IMR-90 (cell line): Measurements from ENCODE around the gene SLCO3A1. TPM values are rescaled to one million over a fixed set of nuclear protein-coding genes. Genes with fewer than 3 reads are reported as not detected.

Experiments
- ATAC-seq: fragments of 200-7000 bp; cut with Tn5 transposase; 2 replicates; pipeline ENCODE4 v1.9.1; 2020; ENCODE audit warnings: low read depth, mild to moderate bottlenecking, moderate library complexity
- BruUV-seq: library from RNA; stranded (reverse); fragments of 400-500 nt; replicated peaks from 2 replicates; lab custom pipeline; 2021; lab: Mats Ljungman, UMichigan
- CTCF ChIA-PET: fragments of 300-600 bp; formaldehyde crosslinking; extraction: SDS; loops from one replicate; lab custom pipeline; 2021; ENCODE audit warnings: antibody characterized with exemption; lab: Yijun Ruan, JAX
- POLR2A ChIA-PET: fragments of 300-600 bp; sonication (Branson Sonifier 250); formaldehyde crosslinking; loops from one replicate; lab custom pipeline; 2022; ENCODE audit warnings: antibody characterized with exemption; ENCODE audit not compliant: unreplicated experiment; lab: Charles Lee
- DNase-seq: peaks from one replicate; pipeline ENCODE4 v3.0.0; 2013
- H2AFZ ChIP-seq: replicated peaks from 2 replicates; pipeline ENCODE3; 2013; ENCODE audit warnings: low read length, mild to moderate bottlenecking; ENCODE audit not compliant: poor library complexity
- H2AK5ac ChIP-seq: 2 replicates; pipeline ENCODE4 v1.6.1; 2013; ENCODE audit warnings: low read depth, low read length, inconsistent platforms
- H2AK9ac ChIP-seq: replicated peaks from 2 replicates; pipeline ENCODE3; 2013; ENCODE audit warnings: mild to moderate bottlenecking, low read depth, low read length, moderate library complexity; ENCODE audit not compliant: poor library complexity
- H2BK120ac ChIP-seq: 2 replicates; pipeline ENCODE4 v1.6.1; 2013; ENCODE audit warnings: low read depth, low read length, inconsistent platforms
- H2BK15ac ChIP-seq: 3 replicates; pipeline ENCODE4 v1.6.1; 2013; ENCODE audit warnings: low read depth, low read length, inconsistent platforms
- H2BK20ac ChIP-seq: 2 replicates; pipeline ENCODE4 v1.6.1; 2013; ENCODE audit warnings: low read depth, mild to moderate bottlenecking, inconsistent platforms, low read length, moderate library complexity
- H2BK5ac ChIP-seq: 2 replicates; pipeline ENCODE4 v1.6.1; 2013; ENCODE audit warnings: mild to moderate bottlenecking, low read depth, low read length, inconsistent platforms; ENCODE audit not compliant: poor library complexity, severe bottlenecking
- H3K14ac ChIP-seq: replicated peaks from 2 replicates; pipeline ENCODE4 v1.6.1; 2013; ENCODE audit warnings: low read depth, low read length, inconsistent platforms
- H3K18ac ChIP-seq: 2 replicates; pipeline ENCODE4 v1.6.1; 2013; ENCODE audit warnings: low read depth, low read length, control low read depth
- H3K23ac ChIP-seq: 2 replicates; pipeline ENCODE4 v1.6.1; 2013; ENCODE audit warnings: low read depth, low read length, inconsistent platforms
- H3K27ac ChIP-seq: 2 replicates; pipeline ENCODE4 v1.5.1; 2013; ENCODE audit warnings: mild to moderate bottlenecking, control low read depth, low read length; ENCODE audit not compliant: insufficient read depth
- H3K27me3 ChIP-seq: 2 replicates; pipeline ENCODE4 v1.6.1; 2013; ENCODE audit warnings: low read length; ENCODE audit not compliant: control insufficient read depth, insufficient read depth
- H3K36me3 ChIP-seq: 2 replicates; pipeline ENCODE4 v1.6.1; 2013; ENCODE audit warnings: low read length, mixed read lengths; ENCODE audit not compliant: control insufficient read depth, insufficient read depth
- H3K4ac ChIP-seq: 2 replicates; pipeline ENCODE4 v1.6.1; 2013; ENCODE audit warnings: low read depth, low read length, inconsistent platforms
- H3K4me1 ChIP-seq: 2 replicates; pipeline ENCODE4 v1.6.1; 2013; ENCODE audit warnings: low read length, mixed read lengths; ENCODE audit not compliant: control insufficient read depth, insufficient read depth
- H3K4me2 ChIP-seq: 2 replicates; pipeline ENCODE4 v1.6.1; 2013; ENCODE audit warnings: low read depth, mild to moderate bottlenecking, control low read depth, low read length, moderate library complexity
- H3K4me3 ChIP-seq: 2 replicates; pipeline ENCODE4 v1.5.1; 2013; ENCODE audit warnings: low read depth, mild to moderate bottlenecking, control low read depth, low read length, moderate library complexity; ENCODE audit not compliant: insufficient read depth
- H3K56ac ChIP-seq: 2 replicates; pipeline ENCODE4 v1.6.1; 2013; ENCODE audit warnings: low read length, inconsistent platforms; ENCODE audit not compliant: insufficient read depth; ENCODE audit errors: extremely low read depth
- H3K79me1 ChIP-seq, 2 experiments: 2 replicates each; pipeline ENCODE4 v1.6.1; 2013; ENCODE audit warnings: low read length in 2 of 2, inconsistent platforms in 1 of 2, low read depth in 1 of 2
- H3K9ac ChIP-seq: 2 replicates; pipeline ENCODE4 v1.6.1; 2013; ENCODE audit warnings: low read depth, low read length, control low read depth
- H3K9me1 ChIP-seq: 2 replicates; pipeline ENCODE4 v1.6.1; 2013; ENCODE audit warnings: low read length, inconsistent platforms; ENCODE audit not compliant: insufficient read depth
- H3K9me3 ChIP-seq: 2 replicates; pipeline ENCODE4 v1.6.1; 2013; ENCODE audit warnings: low read length; ENCODE audit not compliant: control insufficient read depth, insufficient read depth
- H4K20me1 ChIP-seq: 2 replicates; pipeline ENCODE4 v1.6.1; 2013; ENCODE audit warnings: low read length, inconsistent platforms; ENCODE audit not compliant: insufficient read depth
- H4K5ac ChIP-seq: 2 replicates; pipeline ENCODE4 v1.6.1; 2013; ENCODE audit warnings: mild to moderate bottlenecking, low read depth, low read length, control low read depth
- H4K8ac ChIP-seq, 2 experiments: 2 replicates each; pipeline ENCODE4 v1.6.1; 2013; ENCODE audit warnings: low read depth in 2 of 2, low read length in 2 of 2, control low read depth in 1 of 2, inconsistent platforms in 1 of 2
- H4K91ac ChIP-seq: 2 replicates; pipeline ENCODE4 v1.6.1; 2013; ENCODE audit warnings: low read depth, low read length, inconsistent platforms; ENCODE audit not compliant: insufficient read depth
- BHLHE40 ChIP-seq: fragments of 150-350 bp; IDR thresholded peaks from 2 replicates; pipeline ENCODE4 v1.6.1; 2016; ENCODE audit warnings: mild to moderate bottlenecking, low read depth, low read length
- CHD1 ChIP-seq: IDR thresholded peaks from 2 replicates; pipeline ENCODE4 v1.6.1; 2012; ENCODE audit warnings: low read depth, low read length, improper control_type of control experiment
- MAFK ChIP-seq: IDR thresholded peaks from 2 replicates; pipeline ENCODE4 v1.6.1; 2012; ENCODE audit warnings: low read depth, low read length, improper control_type of control experiment
- MAZ ChIP-seq: IDR thresholded peaks from 2 replicates; pipeline ENCODE4 v1.6.1; 2012; ENCODE audit warnings: low read depth, mild to moderate bottlenecking, low read length, improper control_type of control experiment, moderate library complexity, borderline replicate concordance
- MXI1 ChIP-seq: IDR thresholded peaks from 2 replicates; pipeline ENCODE4 v1.6.1; 2012; ENCODE audit warnings: low read depth, mild to moderate bottlenecking, low read length, moderate library complexity, borderline replicate concordance
- POLR2A ChIP-seq: IDR thresholded peaks from 2 replicates; pipeline ENCODE4 v1.6.1; 2012; ENCODE audit warnings: mild to moderate bottlenecking, low read depth, low read length
- RCOR1 ChIP-seq: IDR thresholded peaks from 2 replicates; pipeline ENCODE4 v1.6.1; 2012; ENCODE audit warnings: mild to moderate bottlenecking, low read length, improper control_type of control experiment; ENCODE audit not compliant: insufficient replicate concordance
- WGBS, 2 experiments: methylation state at CpG; one replicate each; pipeline versions ENCODE4 v1.1.5 to v1.1.7; 2013; ENCODE audit warnings: missing lambda C conversion rate in 2 of 2; ENCODE audit not compliant: insufficient read length in 1 of 2; ENCODE audit errors: extremely low coverage in 2 of 2; 5-methylcytosine and 5-hydroxymethylcytosine counted together
- dilution Hi-C: fragments of 300-500 bp; cut with HindIII; formaldehyde crosslinking; loops from one replicate; pipeline ENCODE4 v1.14.3; 2018; ENCODE audit warnings: low sequenced_read_pairs; ENCODE audit not compliant: unreplicated experiment
- in situ Hi-C: fragments of 300-500 bp; cut with MboI; formaldehyde crosslinking; loops from 3 replicates; pipeline ENCODE4 v1.14.3; 2019; ENCODE audit warnings: low sequenced_read_pairs, inconsistent platforms, mixed read lengths
- intact Hi-C: fragments of 100-400 bp; cut with micrococcal nuclease; formaldehyde crosslinking; loops from 2 replicates; pipeline ENCODE4 v1.10.0; 2022
- polyA plus RNA-seq, 3 experiments: library from polyadenylated mRNA; depleted of rRNA; stranded (reverse); fragments of >200 nt; gene quantifications; 2 replicates each; pipeline ENCODE4 v1.2.3, GENCODE V29; 2012; ENCODE audit warnings: low replicate concordance in 1 of 3
- total RNA-seq: library from RNA; depleted of rRNA; stranded (reverse); fragments of >200 nt; gene quantifications from 2 replicates; pipeline ENCODE4 v1.2.3, GENCODE V29; 2012
- TF ChIP-seq, protein P1 (sequence below): fragments of 150-350 bp; IDR thresholded peaks from 2 replicates; pipeline ENCODE4 v1.6.1; 2016; ENCODE audit warnings: low read depth, mild to moderate bottlenecking, low read length, moderate library complexity, borderline replicate concordance

The SLCO3A1 gene
- total and polyA plus RNA-seq, 2 of the 4 experiments (the other 2 are of a cell fraction): 4.7 to 8.1 TPM

- Histone ChIP-seq H4K20me1 (no peaks in the 10 kb centered on the region), H3K36me3 (no peaks in the 10 kb centered on the region), H2BK5ac (no peak overlapping the region), H4K91ac (no peak overlapping the region), H3K23ac (no peak overlapping the region), H3K9me1 (no peaks in the 10 kb centered on the region), H3K18ac (no peak overlapping the region), H3K9me3 (no peaks in the 10 kb centered on the region), H3K27me3 (no peaks in the 10 kb centered on the region; the same call in 1 of the 2 replicates), H2BK20ac (no peak overlapping the region), H2BK120ac (no peak overlapping the region), H3K9ac (no peak overlapping the region), H3K4me3 (no peak overlapping the region), H3K56ac (no peak overlapping the region), H4K8ac (no peak overlapping the region), H3K4ac (no peak overlapping the region), H3K4me1 (peaks cover 3% of the 10 kb centered on the region; the same call in 1 of the 2 replicates), H2BK15ac (no peak overlapping the region), H2AK9ac (no peak overlapping the region), H3K14ac (no peak overlapping the region), H2AK5ac (no peak overlapping the region), H2AFZ (no peak overlapping the region), H3K4me2 (no peak overlapping the region), H3K79me1 (no peaks in the 10 kb centered on the region), H4K5ac (no peak overlapping the region), H3K27ac (no peak overlapping the region)
- DNase-seq (no peak), ATAC-seq (no peak)
- ChIA-PET CTCF (interaction anchor here (1.5 kb wide), 1 partner anchor 12 kb away, joined by 4 read pairs; no protein-coding TSS in a partner anchor), POLR2A (no interaction called here)
- dilution Hi-C loops (no loop called here), in situ Hi-C loops (no loop called here), intact Hi-C loops (no loop called here)
- no TSS peak for BruUV-seq
- TF ChIP-seq MAFK (no peak), MXI1 (no peak), CHD1 (no peak), POLR2A (no peak), BHLHE40 (no peak), RCOR1 (no peak), MAZ (no peak)
- TF ChIP-seq, protein P1, sequence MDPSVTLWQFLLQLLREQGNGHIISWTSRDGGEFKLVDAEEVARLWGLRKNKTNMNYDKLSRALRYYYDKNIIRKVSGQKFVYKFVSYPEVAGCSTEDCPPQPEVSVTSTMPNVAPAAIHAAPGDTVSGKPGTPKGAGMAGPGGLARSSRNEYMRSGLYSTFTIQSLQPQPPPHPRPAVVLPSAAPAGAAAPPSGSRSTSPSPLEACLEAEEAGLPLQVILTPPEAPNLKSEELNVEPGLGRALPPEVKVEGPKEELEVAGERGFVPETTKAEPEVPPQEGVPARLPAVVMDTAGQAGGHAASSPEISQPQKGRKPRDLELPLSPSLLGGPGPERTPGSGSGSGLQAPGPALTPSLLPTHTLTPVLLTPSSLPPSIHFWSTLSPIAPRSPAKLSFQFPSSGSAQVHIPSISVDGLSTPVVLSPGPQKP: no peak
- no CpG with 5 or more reads among the region's 3 CpGs for WGBS, 2 experiments
These were observed 259.2 kb downstream of the SLCO3A1 start for GRCh38 chr15:92112711-92113110.
